Mesodermal cell (in vitro differentiated cells): ENCODE results near the gene FRAT1.

Source experiments
- H3K27ac ChIP-seq: 2 replicates; pipeline ENCODE4 v1.7.0; 2013; ENCODE audit warnings: mild to moderate bottlenecking, low read depth, low read length, moderate library complexity; ENCODE audit not compliant: severe bottlenecking
- H3K36me3 ChIP-seq: 2 replicates; pipeline ENCODE4 v1.7.1; 2013; ENCODE audit warnings: mild to moderate bottlenecking, low read length, moderate library complexity; ENCODE audit not compliant: control insufficient read depth, insufficient read depth
- H3K4me1 ChIP-seq: one replicate; pipeline ENCODE4 v1.7.1; 2013; ENCODE audit warnings: mild to moderate bottlenecking, low read length; ENCODE audit not compliant: insufficient read depth, control insufficient read depth, poor library complexity, severe bottlenecking
- H3K4me3 ChIP-seq: 2 replicates; pipeline ENCODE4 v1.7.0; 2013; ENCODE audit warnings: low read length, control low read depth, mild to moderate bottlenecking; ENCODE audit not compliant: insufficient read depth, poor library complexity, severe bottlenecking; ENCODE audit errors: extremely low read depth
- H3K9me3 ChIP-seq: 2 replicates; pipeline ENCODE4 v1.7.1; 2013; ENCODE audit warnings: mild to moderate bottlenecking, low read length, moderate library complexity; ENCODE audit not compliant: control insufficient read depth
- WGBS, 2 experiments: methylation state at CpG; one replicate each; pipeline ENCODE4 v1.1.5; 2013; ENCODE audit warnings: missing lambda C conversion rate in 2 of 2; ENCODE audit not compliant: insufficient coverage in 2 of 2; 5-methylcytosine and 5-hydroxymethylcytosine counted together

Gene FRAT1

DNA sequence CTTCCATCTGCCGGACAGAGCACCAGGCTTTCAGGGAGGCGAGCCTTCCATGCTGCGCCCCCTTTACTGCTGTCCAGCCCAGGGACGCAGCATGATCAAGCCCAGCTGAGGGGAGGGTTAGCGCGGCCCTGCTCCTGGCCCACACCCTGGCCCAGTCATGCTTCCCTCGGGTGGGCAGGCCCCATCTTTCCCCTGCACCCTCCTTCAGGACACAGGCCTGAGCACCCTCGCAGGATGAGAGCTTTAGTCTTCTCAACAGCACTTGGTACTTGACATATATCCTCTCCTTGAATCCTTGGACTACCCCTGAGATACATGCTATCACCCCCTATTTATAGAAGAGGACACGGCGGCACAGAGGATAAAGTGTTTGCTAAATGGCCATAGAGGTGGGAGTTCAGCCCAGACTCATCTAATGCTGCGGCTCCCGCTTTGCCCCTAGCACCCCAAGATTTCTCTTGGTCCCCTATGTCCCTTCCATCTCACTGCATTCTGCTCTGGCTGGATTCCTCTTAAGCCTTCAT lies 48.1 kb downstream of the FRAT1 start:
- WGBS, 2 experiments, result 94 to 96% methylated on average over 9 to 11 of the region's 12 CpGs
- peaks cover 78% of the 10 kb centered on the region for H3K36me3 ChIP-seq
- H3K4me3 ChIP-seq, result no peak overlapping the region

More for the DNA sequence above, 48.1 kb downstream of the FRAT1 start:
- Histone ChIP-seq H3K27ac (no peak overlapping the region), H3K9me3 (no peaks in the 10 kb centered on the region), H3K4me1 (no peaks in the 10 kb centered on the region)
